ENCODE measurements around the gene MGMT. TPM values are rescaled to one million over a fixed set of nuclear protein-coding genes. Genes with fewer than 3 reads are reported as not detected.
A peak's percentile ranks its signal among the peaks of the same experiment; 100 is the strongest.

MGMT gene
- total RNA-seq, 4 donors from 2014 or later, result 18.4 to 30.3 (median 27.9) TPM

GRCh38 chr10:129613377-129613980 is 146.4 kb downstream of the MGMT start:
- Histone ChIP-seq H3K9me3 (no peaks in the 10 kb centered on the region), H3K36me3 (no peaks in the 10 kb centered on the region), H3K4me3 (no peak overlapping the region), H3K27ac (replicated peaks in 1 of 4) (no peak overlapping the region), H3K4me1 (no peaks in the 10 kb centered on the region), H3K27me3 (no peaks in the 10 kb centered on the region)
- DNase-seq (ENCODE audit: extremely low spot score), result no peak
- intact Hi-C loops (cut with DNase I), result no loop called here
- TF ChIP-seq POLR2A (IDR thresholded peaks at IDR 0.05; ENCODE audit: low read depth), result no peak
- TF ChIP-seq, protein P1, sequence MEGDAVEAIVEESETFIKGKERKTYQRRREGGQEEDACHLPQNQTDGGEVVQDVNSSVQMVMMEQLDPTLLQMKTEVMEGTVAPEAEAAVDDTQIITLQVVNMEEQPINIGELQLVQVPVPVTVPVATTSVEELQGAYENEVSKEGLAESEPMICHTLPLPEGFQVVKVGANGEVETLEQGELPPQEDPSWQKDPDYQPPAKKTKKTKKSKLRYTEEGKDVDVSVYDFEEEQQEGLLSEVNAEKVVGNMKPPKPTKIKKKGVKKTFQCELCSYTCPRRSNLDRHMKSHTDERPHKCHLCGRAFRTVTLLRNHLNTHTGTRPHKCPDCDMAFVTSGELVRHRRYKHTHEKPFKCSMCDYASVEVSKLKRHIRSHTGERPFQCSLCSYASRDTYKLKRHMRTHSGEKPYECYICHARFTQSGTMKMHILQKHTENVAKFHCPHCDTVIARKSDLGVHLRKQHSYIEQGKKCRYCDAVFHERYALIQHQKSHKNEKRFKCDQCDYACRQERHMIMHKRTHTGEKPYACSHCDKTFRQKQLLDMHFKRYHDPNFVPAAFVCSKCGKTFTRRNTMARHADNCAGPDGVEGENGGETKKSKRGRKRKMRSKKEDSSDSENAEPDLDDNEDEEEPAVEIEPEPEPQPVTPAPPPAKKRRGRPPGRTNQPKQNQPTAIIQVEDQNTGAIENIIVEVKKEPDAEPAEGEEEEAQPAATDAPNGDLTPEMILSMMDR (IDR thresholded peaks at IDR 0.05), result no peak
- no peak for TF ChIP-seq EP300 (IDR thresholded peaks at IDR 0.05)
- TF ChIP-seq POLR2AphosphoS5 (IDR thresholded peaks at IDR 0.05), result no peak
- WGBS, result 93% methylated on average over 10 of the region's 12 CpGs

DNA sequence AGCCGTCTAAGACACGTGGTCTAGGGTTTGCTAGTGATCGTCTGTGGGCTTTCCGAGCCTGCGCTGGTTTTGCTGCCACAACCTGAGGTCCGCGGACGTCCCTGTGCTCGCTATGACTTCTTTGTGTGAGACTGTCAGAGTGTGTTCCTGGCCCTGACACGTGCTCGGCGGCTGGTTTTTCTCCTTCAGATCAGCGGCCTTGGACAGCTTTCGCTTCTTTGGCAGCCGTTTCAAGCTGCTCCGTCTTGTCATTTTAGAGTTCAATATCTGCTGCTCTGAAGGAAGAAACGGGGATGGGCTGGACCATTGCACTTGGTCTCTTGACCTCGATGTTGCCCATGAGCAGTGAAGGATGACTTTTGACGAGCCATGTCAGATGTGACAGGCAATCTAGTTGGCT is 147.3 kb downstream of the MGMT start:
- Histone ChIP-seq H3K27ac (replicated peaks in 1 of 4) (no peak overlapping the region), H3K4me1 (no peaks in the 10 kb centered on the region), H3K27me3 (no peaks in the 10 kb centered on the region), H3K9me3 (no peaks in the 10 kb centered on the region), H3K36me3 (no peaks in the 10 kb centered on the region), H3K4me3 (no peak overlapping the region)
- TF ChIP-seq, protein P1 (IDR thresholded peaks at IDR 0.05), result no peak
- TF ChIP-seq POLR2AphosphoS5 (IDR thresholded peaks at IDR 0.05), result no peak
- no peak for TF ChIP-seq EP300 (IDR thresholded peaks at IDR 0.05)
- TF ChIP-seq POLR2A (IDR thresholded peaks at IDR 0.05; ENCODE audit: low read depth), result no peak
- WGBS, result 92% methylated on average over 19 of the region's 19 CpGs
- peak; percentile 70 for DNase-seq (ENCODE audit: extremely low spot score)
- intact Hi-C loops (cut with DNase I), result no loop called here

DNA sequence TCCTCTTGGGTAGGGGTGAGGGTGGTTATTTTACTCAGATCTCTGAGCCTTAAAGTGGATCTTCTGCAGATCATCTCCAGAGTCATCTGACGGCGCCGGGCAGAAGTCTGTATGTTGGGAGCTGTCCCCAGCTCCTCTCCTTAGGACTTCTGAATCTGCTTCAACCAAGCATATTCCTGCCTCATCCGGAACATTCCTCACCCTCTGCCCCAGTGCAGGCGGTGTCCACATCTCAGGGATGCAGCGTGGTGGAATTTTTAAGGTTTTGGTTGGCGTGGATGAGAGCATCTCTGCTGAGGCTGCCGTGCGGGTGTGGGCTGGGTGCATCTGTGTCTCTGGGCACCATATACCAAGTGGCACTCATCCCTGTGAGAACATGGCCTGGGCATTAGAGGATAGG is 148.3 kb downstream of the MGMT start:
- no peaks in the 10 kb centered on the region for H3K36me3 ChIP-seq
- no peaks in the 10 kb centered on the region for H3K4me1 ChIP-seq
- H3K27ac ChIP-seq (replicated peaks in 1 of 4), result no peak overlapping the region
- DNase-seq (ENCODE audit: extremely low spot score), result peak; percentile 85
- intact Hi-C loops (cut with DNase I), result no loop called here
- no peak overlapping the region for H3K4me3 ChIP-seq
- no peaks in the 10 kb centered on the region for H3K9me3 ChIP-seq
- H3K27me3 ChIP-seq, result no peaks in the 10 kb centered on the region
- no peak for TF ChIP-seq EP300 (IDR thresholded peaks at IDR 0.05)
- TF ChIP-seq, protein P1 (IDR thresholded peaks at IDR 0.05), result no peak
- no peak for TF ChIP-seq POLR2AphosphoS5 (IDR thresholded peaks at IDR 0.05)
- TF ChIP-seq POLR2A (IDR thresholded peaks at IDR 0.05; ENCODE audit: low read depth), result no peak
- WGBS, result over 99% methylated on average over 9 of the region's 9 CpGs

- peak; percentile 70 for DNase-seq (ENCODE audit: extremely low spot score)
- Histone ChIP-seq H3K4me3 (no peak overlapping the region), H3K36me3 (no peaks in the 10 kb centered on the region), H3K27me3 (no peaks in the 10 kb centered on the region), H3K4me1 (no peaks in the 10 kb centered on the region), H3K9me3 (no peaks in the 10 kb centered on the region), H3K27ac (replicated peaks in 1 of 4) (no peak overlapping the region)
- intact Hi-C loops (cut with DNase I), result no loop called here
- WGBS, result 98% methylated on average over 14 of the region's 14 CpGs
- TF ChIP-seq EP300 (IDR thresholded peaks at IDR 0.05) (no peak), POLR2A (IDR thresholded peaks at IDR 0.05; ENCODE audit: low read depth) (no peak), POLR2AphosphoS5 (IDR thresholded peaks at IDR 0.05) (no peak)
- TF ChIP-seq, protein P1 (IDR thresholded peaks at IDR 0.05), result no peak
These were observed 149.0 kb downstream of the MGMT start for GRCh38 chr10:129615921-129616525.
